NCI-H146 (cell line): Measurements from ENCODE around the gene PGAM2.

Experiments
- DNase-seq: peaks from one replicate; lab custom pipeline; 2025; lab: John Stamatoyannopoulos, UW

PGAM2 gene

DNA sequence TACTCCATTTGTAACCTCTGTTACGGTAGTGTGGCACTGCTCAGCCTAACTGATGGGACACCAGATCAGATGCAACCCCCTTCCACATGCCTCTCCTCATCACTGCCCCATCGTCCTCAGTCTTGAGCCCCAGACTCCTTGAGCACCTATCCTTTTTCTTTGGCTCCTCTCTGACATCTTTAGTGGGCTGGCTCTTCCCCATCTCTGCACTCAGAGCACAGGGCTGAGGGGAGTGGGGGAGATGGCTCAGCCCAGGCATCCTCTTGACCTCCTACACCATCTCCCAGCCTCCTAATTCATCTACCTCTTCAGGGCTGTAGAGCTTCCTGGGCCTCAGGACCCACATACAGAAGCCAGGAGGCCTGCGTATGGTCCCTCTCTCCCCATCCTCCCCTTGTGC, 18.4 kb upstream of the PGAM2 start:
- no peak for DNase-seq

GRCh38 chr7:44082541-44083207, 17.3 kb upstream of the PGAM2 start:
- peak; percentile 99 for DNase-seq

GRCh38 chr7:44081266-44081748, 15.9 kb upstream of the PGAM2 start:
- DNase-seq = no peak

- DNase-seq = no peak
Observed at GRCh38 chr7:44080686-44081265, 15.4 kb upstream of the PGAM2 start.

GRCh38 chr7:44080118-44080517, 14.8 kb upstream of the PGAM2 start:
- no peak for DNase-seq

GRCh38 chr7:44079331-44080021, 14.1 kb upstream of the PGAM2 start:
- no peak for DNase-seq

GRCh38 chr7:44078521-44078920, 13.2 kb upstream of the PGAM2 start:
- no peak for DNase-seq

GRCh38 chr7:44077681-44078091, 12.3 kb upstream of the PGAM2 start:
- no peak for DNase-seq

GRCh38 chr7:44077061-44077460, 11.7 kb upstream of the PGAM2 start:
- DNase-seq = no peak

GRCh38 chr7:44076101-44076895, 10.9 kb upstream of the PGAM2 start:
- no peak for DNase-seq

DNA sequence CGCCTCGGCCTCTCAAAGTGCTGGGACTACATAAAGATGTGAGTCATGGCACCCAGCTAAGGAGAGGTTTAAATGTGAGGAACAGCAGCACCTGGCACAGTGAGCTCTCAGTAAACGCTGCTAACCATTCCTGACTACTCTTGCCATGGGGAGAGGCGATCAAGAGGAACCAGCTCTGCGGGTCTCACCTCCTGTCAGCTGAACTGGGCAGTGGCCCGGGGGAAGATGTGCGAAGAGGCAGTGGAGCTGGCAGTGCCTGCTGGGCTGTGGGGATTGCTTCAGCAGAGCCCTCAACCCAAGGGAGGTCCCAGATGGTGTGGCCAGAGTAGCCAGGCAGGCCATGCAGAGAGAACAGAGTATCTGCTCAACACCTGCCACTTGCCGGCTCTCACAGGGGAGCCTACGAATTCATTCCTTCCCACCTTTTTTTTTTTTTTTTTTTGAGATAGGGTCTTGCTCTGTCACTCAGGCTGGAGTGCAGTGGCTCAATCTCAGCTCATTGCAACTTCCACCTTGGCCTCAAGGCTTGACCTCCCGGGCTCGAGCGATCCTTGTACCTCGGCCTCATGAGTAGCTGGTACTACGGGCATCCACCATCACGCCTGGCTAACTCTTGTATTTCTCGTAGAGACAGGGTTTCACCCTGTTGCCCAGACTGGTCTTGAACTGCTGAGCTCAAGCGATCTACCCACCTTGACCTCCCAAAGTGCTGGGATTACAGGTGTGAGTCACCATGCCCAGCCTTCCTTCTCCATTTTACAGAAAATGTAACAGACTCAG, 10.1 kb upstream of the PGAM2 start:
- DNase-seq = no peak

- no peak for DNase-seq
Observed at GRCh38 chr7:44074349-44074695, 9.0 kb upstream of the PGAM2 start.

- DNase-seq = no peak
Observed at GRCh38 chr7:44073664-44074348, 8.4 kb upstream of the PGAM2 start.

DNA sequence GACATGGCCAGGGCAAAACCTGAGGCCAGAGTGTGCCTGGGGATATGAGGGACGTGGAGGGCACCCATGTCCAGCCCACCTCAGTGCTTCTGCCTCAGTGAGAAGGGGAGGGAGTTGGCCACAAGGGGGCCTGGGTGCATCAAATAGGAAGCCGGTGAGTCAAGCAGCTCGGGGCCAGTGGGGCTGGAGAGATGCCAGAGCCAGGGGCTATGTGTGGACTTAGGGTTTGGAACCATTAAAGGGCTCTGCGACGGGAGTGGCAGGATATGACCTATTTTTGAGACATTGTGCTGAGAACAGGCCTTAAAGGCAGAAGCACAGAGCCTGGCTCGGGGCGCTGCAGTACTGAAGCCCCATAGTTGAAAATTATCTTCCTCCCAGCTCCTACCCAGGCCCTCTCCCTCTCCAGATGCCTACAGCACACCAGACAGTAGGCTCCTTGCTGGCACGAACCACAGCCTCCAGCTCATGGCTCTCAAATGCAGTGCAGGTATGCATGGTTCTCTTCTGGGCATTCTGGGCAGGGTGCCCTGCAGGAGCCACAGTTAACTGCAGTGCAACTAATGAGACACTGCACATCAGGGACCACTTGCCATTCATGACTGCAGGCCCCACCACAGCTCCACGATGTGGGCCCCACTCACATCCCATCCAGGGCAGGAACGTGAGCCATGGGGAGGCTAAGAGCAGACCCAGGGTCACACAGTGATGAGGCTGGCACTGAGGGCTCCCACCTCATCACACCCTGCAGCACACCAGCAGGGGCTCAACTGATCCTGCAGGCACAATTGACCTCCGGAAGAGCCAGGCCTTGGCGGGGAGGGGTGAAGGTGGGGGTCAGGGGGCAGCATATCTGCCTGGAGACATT, 7.2 kb upstream of the PGAM2 start:
- peak; percentile 40 for DNase-seq

- no peak for DNase-seq
Observed at GRCh38 chr7:44071726-44072363, 6.5 kb upstream of the PGAM2 start.

DNA sequence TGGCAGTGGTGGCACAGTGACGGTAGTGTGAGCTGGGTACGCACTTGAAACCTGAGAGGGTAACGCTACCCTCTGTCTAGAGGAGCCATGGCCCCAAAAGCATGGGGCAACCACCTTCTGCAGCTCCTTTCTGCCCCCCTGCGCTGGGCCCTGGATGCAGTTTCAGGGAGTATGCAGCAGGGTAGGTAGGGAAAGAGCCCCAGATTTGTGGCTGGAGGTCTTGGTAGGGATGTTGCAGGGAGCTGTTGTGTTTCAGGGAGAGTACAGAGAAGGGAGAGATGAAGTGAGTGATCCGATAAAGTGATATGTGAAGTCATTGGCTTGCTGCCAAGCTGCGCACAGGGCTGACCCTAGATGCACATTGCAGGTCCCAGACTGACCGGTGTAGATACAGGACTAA, 2.7 kb upstream of the PGAM2 start:
- no peak for DNase-seq

- DNase-seq = no peak
Observed at GRCh38 chr7:44067064-44067951, 1.9 kb upstream of the PGAM2 start.

- DNase-seq = no peak
Observed at GRCh38 chr7:44066494-44067063, 1.2 kb upstream of the PGAM2 start.
